ENCODE results near the gene CENPC.
"Not testable (repeated sequence)": the region's sequence is repeated elsewhere in the genome, so short reads cannot be mapped to it uniquely, and the experiment has no call there.

The CENPC gene

DNA sequence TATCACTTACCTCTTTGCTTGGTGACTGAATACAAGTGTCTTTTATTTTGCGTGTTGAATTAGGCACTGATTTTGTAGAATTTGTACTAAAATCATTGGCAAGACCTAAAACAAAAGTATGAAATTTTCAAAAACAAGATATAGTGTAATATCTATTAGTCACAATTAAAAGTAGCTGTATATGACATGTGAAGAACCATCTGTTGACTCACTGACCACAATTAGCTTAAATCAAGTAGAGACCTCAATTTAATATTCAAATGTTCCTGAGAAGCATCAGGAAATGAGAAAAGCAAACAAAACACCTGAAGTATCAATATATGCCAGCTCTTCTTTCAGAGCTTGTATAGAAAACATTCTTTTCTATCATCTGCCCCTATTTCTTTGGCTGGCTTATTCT is 5.5 kb downstream of the CENPC start:
- no peak for ATAC-seq
- TF ChIP-seq GLIS3 (CRISPR knock-in tag; IDR thresholded peaks at IDR 0.05) = no peak
- no peak for TF ChIP-seq ZNF70 (CRISPR knock-in tag; IDR thresholded peaks at IDR 0.05)
- no peak for TF ChIP-seq OSR1 (CRISPR knock-in tag; IDR thresholded peaks at IDR 0.05)
- TF ChIP-seq ZC3H10 (CRISPR knock-in tag; IDR thresholded peaks at IDR 0.05) = no peak
- no peak for TF ChIP-seq ZNF8 (CRISPR knock-in tag; IDR thresholded peaks at IDR 0.05)
- TF ChIP-seq, protein P1, sequence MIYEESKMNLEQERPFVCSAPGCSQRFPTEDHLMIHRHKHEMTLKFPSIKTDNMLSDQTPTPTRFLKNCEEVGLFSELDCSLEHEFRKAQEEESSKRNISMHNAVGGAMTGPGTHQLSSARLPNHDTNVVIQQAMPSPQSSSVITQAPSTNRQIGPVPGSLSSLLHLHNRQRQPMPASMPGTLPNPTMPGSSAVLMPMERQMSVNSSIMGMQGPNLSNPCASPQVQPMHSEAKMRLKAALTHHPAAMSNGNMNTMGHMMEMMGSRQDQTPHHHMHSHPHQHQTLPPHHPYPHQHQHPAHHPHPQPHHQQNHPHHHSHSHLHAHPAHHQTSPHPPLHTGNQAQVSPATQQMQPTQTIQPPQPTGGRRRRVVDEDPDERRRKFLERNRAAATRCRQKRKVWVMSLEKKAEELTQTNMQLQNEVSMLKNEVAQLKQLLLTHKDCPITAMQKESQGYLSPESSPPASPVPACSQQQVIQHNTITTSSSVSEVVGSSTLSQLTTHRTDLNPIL (CRISPR knock-in tag; IDR thresholded peaks at IDR 0.05; ENCODE audit: low read depth) = no peak
- TF ChIP-seq BACH2 (CRISPR knock-in tag; IDR thresholded peaks at IDR 0.05; ENCODE audit: borderline replicate concordance) = no peak

DNA sequence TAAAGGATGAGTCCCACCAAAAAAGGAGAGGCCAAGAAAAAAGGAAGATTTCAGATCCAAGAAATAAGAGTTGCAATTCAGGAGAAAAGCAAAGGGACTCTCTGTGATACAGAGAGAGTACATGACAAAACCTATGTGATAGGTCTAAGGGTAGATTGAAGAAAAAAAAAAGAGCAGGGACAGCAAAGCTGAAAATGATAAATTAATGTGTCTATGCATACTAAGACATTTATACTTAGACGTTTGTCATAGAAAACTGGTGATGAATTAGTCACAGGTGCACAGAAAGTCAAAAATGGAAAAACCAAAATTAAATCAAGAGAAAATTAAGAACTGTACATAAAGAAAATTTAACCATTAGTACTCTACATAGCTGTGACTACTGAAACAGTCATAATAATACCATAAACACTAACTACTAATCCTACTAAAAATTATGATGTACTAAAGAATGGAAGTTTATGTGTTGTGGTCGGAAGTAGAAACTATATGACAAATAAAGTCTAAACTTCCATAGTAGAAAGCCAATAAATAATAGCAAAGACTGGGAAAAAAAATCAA is 9.9 kb downstream of the CENPC start:
- ATAC-seq = no peak
- TF ChIP-seq OSR1 (CRISPR knock-in tag; IDR thresholded peaks at IDR 0.05) (no peak), TOX (CRISPR knock-in tag; IDR thresholded peaks at IDR 0.05; ENCODE audit: borderline replicate concordance) (no peak), ESRRG (CRISPR knock-in tag; IDR thresholded peaks at IDR 0.05) (no peak), ZNF565 (CRISPR knock-in tag; conservative IDR thresholded peaks at IDR 0.05; ENCODE audit: low read depth) (no peak), ARNTL (CRISPR knock-in tag; IDR thresholded peaks at IDR 0.05; ENCODE audit: borderline replicate concordance, low read depth) (no peak), ZNF8 (CRISPR knock-in tag; IDR thresholded peaks at IDR 0.05) (no peak), CSDC2 (CRISPR knock-in tag; IDR thresholded peaks at IDR 0.05) (no peak), RARB (CRISPR knock-in tag; IDR thresholded peaks at IDR 0.05) (no peak)
- TF ChIP-seq, protein P2, sequence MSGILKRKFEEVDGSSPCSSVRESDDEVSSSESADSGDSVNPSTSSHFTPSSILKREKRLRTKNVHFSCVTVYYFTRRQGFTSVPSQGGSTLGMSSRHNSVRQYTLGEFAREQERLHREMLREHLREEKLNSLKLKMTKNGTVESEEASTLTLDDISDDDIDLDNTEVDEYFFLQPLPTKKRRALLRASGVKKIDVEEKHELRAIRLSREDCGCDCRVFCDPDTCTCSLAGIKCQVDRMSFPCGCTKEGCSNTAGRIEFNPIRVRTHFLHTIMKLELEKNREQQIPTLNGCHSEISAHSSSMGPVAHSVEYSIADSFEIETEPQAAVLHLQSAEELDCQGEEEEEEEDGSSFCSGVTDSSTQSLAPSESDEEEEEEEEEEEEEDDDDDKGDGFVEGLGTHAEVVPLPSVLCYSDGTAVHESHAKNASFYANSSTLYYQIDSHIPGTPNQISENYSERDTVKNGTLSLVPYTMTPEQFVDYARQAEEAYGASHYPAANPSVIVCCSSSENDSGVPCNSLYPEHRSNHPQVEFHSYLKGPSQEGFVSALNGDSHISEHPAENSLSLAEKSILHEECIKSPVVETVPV (CRISPR knock-in tag; IDR thresholded peaks at IDR 0.05) = no peak
- TF ChIP-seq, protein P1 (CRISPR knock-in tag; IDR thresholded peaks at IDR 0.05; ENCODE audit: low read depth) = no peak

DNA sequence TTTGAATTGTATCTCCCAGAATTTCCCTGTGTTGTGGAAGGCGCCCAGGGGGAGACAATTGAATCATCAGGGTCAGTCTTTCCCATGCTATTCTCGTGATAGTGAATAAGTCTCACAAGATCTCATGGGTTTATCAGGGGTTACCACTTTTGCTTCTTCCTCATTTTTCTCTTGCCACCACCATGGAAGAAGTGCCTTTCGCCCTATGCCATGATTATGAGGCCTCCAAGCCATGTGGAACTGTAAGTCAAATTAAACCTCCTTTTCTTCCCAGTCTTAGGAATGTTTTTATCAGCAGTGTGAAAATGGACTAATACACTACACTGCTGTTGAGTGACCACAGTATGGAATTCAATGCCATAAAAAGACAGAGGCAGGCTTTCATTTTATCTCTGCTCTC is 12.2 kb downstream of the CENPC start:
- ATAC-seq = no peak
- no peak for TF ChIP-seq TOX (CRISPR knock-in tag; IDR thresholded peaks at IDR 0.05; ENCODE audit: borderline replicate concordance)
- no peak for TF ChIP-seq ZC3H10 (CRISPR knock-in tag; IDR thresholded peaks at IDR 0.05)
- TF ChIP-seq ISL1 (CRISPR knock-in tag; IDR thresholded peaks at IDR 0.05) = no peak
- TF ChIP-seq CSDC2 (CRISPR knock-in tag; IDR thresholded peaks at IDR 0.05) = no peak
- no peak for TF ChIP-seq RARB (CRISPR knock-in tag; IDR thresholded peaks at IDR 0.05)
- TF ChIP-seq, protein P3, sequence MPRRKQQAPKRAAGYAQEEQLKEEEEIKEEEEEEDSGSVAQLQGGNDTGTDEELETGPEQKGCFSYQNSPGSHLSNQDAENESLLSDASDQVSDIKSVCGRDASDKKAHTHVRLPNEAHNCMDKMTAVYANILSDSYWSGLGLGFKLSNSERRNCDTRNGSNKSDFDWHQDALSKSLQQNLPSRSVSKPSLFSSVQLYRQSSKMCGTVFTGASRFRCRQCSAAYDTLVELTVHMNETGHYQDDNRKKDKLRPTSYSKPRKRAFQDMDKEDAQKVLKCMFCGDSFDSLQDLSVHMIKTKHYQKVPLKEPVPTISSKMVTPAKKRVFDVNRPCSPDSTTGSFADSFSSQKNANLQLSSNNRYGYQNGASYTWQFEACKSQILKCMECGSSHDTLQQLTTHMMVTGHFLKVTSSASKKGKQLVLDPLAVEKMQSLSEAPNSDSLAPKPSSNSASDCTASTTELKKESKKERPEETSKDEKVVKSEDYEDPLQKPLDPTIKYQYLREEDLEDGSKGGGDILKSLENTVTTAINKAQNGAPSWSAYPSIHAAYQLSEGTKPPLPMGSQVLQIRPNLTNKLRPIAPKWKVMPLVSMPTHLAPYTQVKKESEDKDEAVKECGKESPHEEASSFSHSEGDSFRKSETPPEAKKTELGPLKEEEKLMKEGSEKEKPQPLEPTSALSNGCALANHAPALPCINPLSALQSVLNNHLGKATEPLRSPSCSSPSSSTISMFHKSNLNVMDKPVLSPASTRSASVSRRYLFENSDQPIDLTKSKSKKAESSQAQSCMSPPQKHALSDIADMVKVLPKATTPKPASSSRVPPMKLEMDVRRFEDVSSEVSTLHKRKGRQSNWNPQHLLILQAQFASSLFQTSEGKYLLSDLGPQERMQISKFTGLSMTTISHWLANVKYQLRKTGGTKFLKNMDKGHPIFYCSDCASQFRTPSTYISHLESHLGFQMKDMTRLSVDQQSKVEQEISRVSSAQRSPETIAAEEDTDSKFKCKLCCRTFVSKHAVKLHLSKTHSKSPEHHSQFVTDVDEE (CRISPR knock-in tag; IDR thresholded peaks at IDR 0.05) = no peak
- TF ChIP-seq BACH2 (CRISPR knock-in tag; IDR thresholded peaks at IDR 0.05; ENCODE audit: borderline replicate concordance) = no peak
- no peak for TF ChIP-seq GLIS3 (CRISPR knock-in tag; IDR thresholded peaks at IDR 0.05)
- TF ChIP-seq ZFP3 (CRISPR knock-in tag; IDR thresholded peaks at IDR 0.05) = no peak
- TF ChIP-seq, protein P2 (CRISPR knock-in tag; IDR thresholded peaks at IDR 0.05) = no peak
- TF ChIP-seq ESRRG (CRISPR knock-in tag; IDR thresholded peaks at IDR 0.05) = no peak
- no peak for TF ChIP-seq ZNF565 (CRISPR knock-in tag; conservative IDR thresholded peaks at IDR 0.05; ENCODE audit: low read depth)
- TF ChIP-seq, protein P1 (CRISPR knock-in tag; IDR thresholded peaks at IDR 0.05; ENCODE audit: low read depth) = no peak

DNA sequence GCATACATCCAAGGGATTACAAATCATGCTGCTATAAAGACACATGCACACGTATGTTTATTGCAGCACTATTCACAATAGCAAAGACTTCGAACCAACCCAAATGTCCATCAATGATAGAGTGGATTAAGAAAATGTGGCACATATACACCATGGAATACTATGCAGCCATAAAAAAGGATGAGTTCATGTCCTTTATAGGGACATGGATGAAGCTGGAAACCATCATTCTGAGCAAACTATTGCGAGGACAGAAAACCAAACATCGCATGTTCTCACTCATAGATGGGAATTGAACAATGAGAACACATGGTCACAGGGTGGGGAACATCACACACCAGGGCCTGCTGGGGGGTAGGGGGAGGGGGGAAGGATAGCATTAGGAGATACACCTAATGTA is 12.9 kb downstream of the CENPC start:
- ATAC-seq = not testable (repeated sequence)

Data from SK-N-SH treated with all-trans-retinoic acid at 6 μM for 48 hours (cell line).